Neural cell (in vitro differentiated cells): Measurements from ENCODE around the gene SLC22A23. TPM values are rescaled to one million over a fixed set of nuclear protein-coding genes. Genes with fewer than 3 reads are reported as not detected.

Source experiments
- H2AFZ ChIP-seq: fragments of 200-600, 300-800 bp; sonication (generic), shearing (Covaris generic); 2 replicates; pipeline ENCODE4 v1.6.0; 2014; ENCODE audit warnings: low read depth, mild to moderate bottlenecking, antibody characterized with exemption, low read length, moderate library complexity
- H3F3A ChIP-seq: fragments of 200-600 bp; shearing (Covaris generic); 2 replicates; pipeline ENCODE4 v1.6.1; 2016; ENCODE audit warnings: mild to moderate bottlenecking, moderate library complexity, mixed read lengths, antibody characterized with exemption, low read length; ENCODE audit not compliant: insufficient read depth, poor library complexity, severe bottlenecking
- H3K27ac ChIP-seq: fragments of 200-600, 300-800 bp; sonication (generic), shearing (Covaris generic); 2 replicates; pipeline ENCODE4 v1.5.1; 2014; ENCODE audit warnings: mild to moderate bottlenecking, low read length, moderate library complexity
- H3K27me3 ChIP-seq: fragments of 300-800, 200-600 bp; sonication (generic), shearing (Covaris generic); 2 replicates; pipeline ENCODE4 v1.6.0; 2014; ENCODE audit warnings: mild to moderate bottlenecking, low read depth, low read length, moderate library complexity; ENCODE audit not compliant: insufficient read depth
- H3K36me3 ChIP-seq: fragments of 300-800, 200-600 bp; sonication (generic), shearing (Covaris generic); 2 replicates; pipeline ENCODE4 v1.5.1; 2014; ENCODE audit warnings: mild to moderate bottlenecking, antibody characterized with exemption, low read length, moderate library complexity; ENCODE audit not compliant: insufficient read depth
- H3K4me2 ChIP-seq: fragments of 300-800, 200-600 bp; sonication (generic), shearing (Covaris generic); 2 replicates; pipeline ENCODE4 v1.6.0; 2014; ENCODE audit warnings: mild to moderate bottlenecking, low read length
- H3K4me3 ChIP-seq: fragments of 300-800, 200-600 bp; sonication (generic), shearing (Covaris generic); 2 replicates; pipeline ENCODE4 v1.5.1; 2014; ENCODE audit warnings: mild to moderate bottlenecking, low read length, moderate library complexity
- H3K79me2 ChIP-seq: fragments of 200-600 bp; shearing (Covaris generic); replicated peaks from 2 replicates; pipeline ENCODE4 v1.6.0; 2014; ENCODE audit warnings: mild to moderate bottlenecking, low read length, moderate library complexity; ENCODE audit not compliant: insufficient read depth
- H3K9ac ChIP-seq: fragments of 300-800, 200-600 bp; sonication (generic), shearing (Covaris generic); 2 replicates; pipeline ENCODE4 v1.6.1; 2016; ENCODE audit warnings: mild to moderate bottlenecking, low read length, mixed read lengths
- H3K9me2 ChIP-seq: fragments of 200-600 bp; shearing (Covaris generic); 2 replicates; pipeline ENCODE4 v1.6.1; 2016; ENCODE audit warnings: mild to moderate bottlenecking, low read length, mixed read lengths; ENCODE audit not compliant: insufficient read depth
- H3K9me3 ChIP-seq: fragments of 200-600, 300-800 bp; sonication (generic), shearing (Covaris generic); 2 replicates; pipeline ENCODE4 v1.6.1; 2016; ENCODE audit warnings: mild to moderate bottlenecking, mixed run types, low read length, moderate library complexity, mixed read lengths
- H4K20me1 ChIP-seq: fragments of 200-600 bp; shearing (Covaris generic); 2 replicates; pipeline ENCODE4 v1.6.1; 2016; ENCODE audit warnings: mild to moderate bottlenecking, mixed run types; ENCODE audit not compliant: insufficient read depth
- EP300 ChIP-seq: fragments of 450-650 bp; conservative IDR thresholded peaks from 2 replicates; pipeline ENCODE4 v1.6.1; 2014; ENCODE audit warnings: antibody characterized with exemption, mild to moderate bottlenecking, moderate library complexity; ENCODE audit not compliant: poor library complexity, severe bottlenecking
- EZH2 ChIP-seq: fragments of 200-600, 300-800 bp; shearing (Covaris generic), sonication (generic); IDR thresholded peaks from 2 replicates; pipeline ENCODE4 v1.6.1; 2014; ENCODE audit warnings: antibody characterized with exemption, low read length, borderline replicate concordance, mild to moderate bottlenecking; ENCODE audit not compliant: insufficient read depth, poor library complexity, severe bottlenecking
- MXI1 ChIP-seq: fragments of 450-650 bp; conservative IDR thresholded peaks from 2 replicates; pipeline ENCODE4 v1.6.1; 2014; ENCODE audit warnings: antibody characterized with exemption, mild to moderate bottlenecking; ENCODE audit not compliant: poor library complexity, severe bottlenecking
- POLR2AphosphoS5 ChIP-seq: IDR thresholded peaks from 2 replicates; pipeline ENCODE4 v1.6.1; 2012
- RAD21 ChIP-seq: fragments of 450-650 bp; conservative IDR thresholded peaks from 2 replicates; pipeline ENCODE4 v1.6.1; 2014; ENCODE audit warnings: antibody characterized with exemption, mild to moderate bottlenecking, moderate library complexity
- SMC3 ChIP-seq: fragments of 450-650 bp; conservative IDR thresholded peaks from 2 replicates; pipeline ENCODE4 v1.6.1; 2014; ENCODE audit warnings: antibody characterized with exemption, mild to moderate bottlenecking, moderate library complexity; ENCODE audit not compliant: poor library complexity
- TAF1 ChIP-seq: IDR thresholded peaks from 2 replicates; pipeline ENCODE4 v1.6.1; 2012; ENCODE audit warnings: low read depth
- polyA plus RNA-seq: library from polyadenylated mRNA; depleted of rRNA; stranded (reverse); fragments of >200 nt; gene quantifications from 2 replicates; pipeline ENCODE4 v1.2.3, GENCODE V29; 2014
- TF ChIP-seq, protein P1 (sequence below): IDR thresholded peaks from 2 replicates; pipeline ENCODE4 v1.6.1; 2012; ENCODE audit warnings: borderline replicate concordance
- TF ChIP-seq, protein P2 (sequence below): fragments of 450-650 bp; IDR thresholded peaks from 2 replicates; pipeline ENCODE4 v1.5.1; 2014; ENCODE audit warnings: antibody characterized with exemption, mild to moderate bottlenecking, moderate library complexity; ENCODE audit not compliant: poor library complexity, severe bottlenecking

Gene SLC22A23
- polyA plus RNA-seq, 1 donor from 2014 or later = 8.8 TPM

DNA sequence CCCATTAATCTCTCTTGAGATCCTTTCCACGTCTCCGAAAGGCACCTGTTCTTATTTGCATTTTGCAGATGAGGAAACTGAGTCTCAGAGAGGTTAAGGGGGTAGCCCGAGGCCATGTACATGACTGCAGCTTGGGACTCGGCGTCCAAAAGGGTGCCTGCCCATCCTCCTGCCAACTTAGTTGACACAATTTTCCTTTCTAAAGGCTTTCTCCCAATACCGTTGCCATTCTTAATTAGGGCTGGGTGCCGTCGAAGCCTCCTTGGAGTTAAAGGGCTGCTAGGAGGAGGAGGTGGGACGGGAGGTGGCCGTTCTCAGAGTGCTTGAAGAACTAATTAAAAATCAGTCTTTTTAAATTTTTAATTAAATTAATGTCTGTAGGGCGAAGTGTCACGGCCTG lies 198.6 kb downstream of the SLC22A23 start:
- peak overlapping the region; percentile 81 for H3K27ac ChIP-seq
- no peaks in the 10 kb centered on the region for H3F3A ChIP-seq
- no peak overlapping the region for H2AFZ ChIP-seq
- no peaks in the 10 kb centered on the region for H3K9me3 ChIP-seq
- H3K79me2 ChIP-seq = peaks cover 42% of the 10 kb centered on the region
- H3K27me3 ChIP-seq = no peaks in the 10 kb centered on the region
- no peaks in the 10 kb centered on the region for H3K9me2 ChIP-seq
- no peaks in the 10 kb centered on the region for H3K36me3 ChIP-seq
- no peaks in the 10 kb centered on the region for H4K20me1 ChIP-seq
- H3K9ac ChIP-seq = peak overlapping the region; percentile 77
- H3K4me2 ChIP-seq = no peak overlapping the region
- H3K4me3 ChIP-seq = peak overlapping the region; percentile 93
- TF ChIP-seq, protein P1, sequence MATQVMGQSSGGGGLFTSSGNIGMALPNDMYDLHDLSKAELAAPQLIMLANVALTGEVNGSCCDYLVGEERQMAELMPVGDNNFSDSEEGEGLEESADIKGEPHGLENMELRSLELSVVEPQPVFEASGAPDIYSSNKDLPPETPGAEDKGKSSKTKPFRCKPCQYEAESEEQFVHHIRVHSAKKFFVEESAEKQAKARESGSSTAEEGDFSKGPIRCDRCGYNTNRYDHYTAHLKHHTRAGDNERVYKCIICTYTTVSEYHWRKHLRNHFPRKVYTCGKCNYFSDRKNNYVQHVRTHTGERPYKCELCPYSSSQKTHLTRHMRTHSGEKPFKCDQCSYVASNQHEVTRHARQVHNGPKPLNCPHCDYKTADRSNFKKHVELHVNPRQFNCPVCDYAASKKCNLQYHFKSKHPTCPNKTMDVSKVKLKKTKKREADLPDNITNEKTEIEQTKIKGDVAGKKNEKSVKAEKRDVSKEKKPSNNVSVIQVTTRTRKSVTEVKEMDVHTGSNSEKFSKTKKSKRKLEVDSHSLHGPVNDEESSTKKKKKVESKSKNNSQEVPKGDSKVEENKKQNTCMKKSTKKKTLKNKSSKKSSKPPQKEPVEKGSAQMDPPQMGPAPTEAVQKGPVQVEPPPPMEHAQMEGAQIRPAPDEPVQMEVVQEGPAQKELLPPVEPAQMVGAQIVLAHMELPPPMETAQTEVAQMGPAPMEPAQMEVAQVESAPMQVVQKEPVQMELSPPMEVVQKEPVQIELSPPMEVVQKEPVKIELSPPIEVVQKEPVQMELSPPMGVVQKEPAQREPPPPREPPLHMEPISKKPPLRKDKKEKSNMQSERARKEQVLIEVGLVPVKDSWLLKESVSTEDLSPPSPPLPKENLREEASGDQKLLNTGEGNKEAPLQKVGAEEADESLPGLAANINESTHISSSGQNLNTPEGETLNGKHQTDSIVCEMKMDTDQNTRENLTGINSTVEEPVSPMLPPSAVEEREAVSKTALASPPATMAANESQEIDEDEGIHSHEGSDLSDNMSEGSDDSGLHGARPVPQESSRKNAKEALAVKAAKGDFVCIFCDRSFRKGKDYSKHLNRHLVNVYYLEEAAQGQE = no peak
- TF ChIP-seq SMC3 = no peak
- TF ChIP-seq MXI1 = no peak
- no peak for TF ChIP-seq RAD21
- TF ChIP-seq, protein P2, sequence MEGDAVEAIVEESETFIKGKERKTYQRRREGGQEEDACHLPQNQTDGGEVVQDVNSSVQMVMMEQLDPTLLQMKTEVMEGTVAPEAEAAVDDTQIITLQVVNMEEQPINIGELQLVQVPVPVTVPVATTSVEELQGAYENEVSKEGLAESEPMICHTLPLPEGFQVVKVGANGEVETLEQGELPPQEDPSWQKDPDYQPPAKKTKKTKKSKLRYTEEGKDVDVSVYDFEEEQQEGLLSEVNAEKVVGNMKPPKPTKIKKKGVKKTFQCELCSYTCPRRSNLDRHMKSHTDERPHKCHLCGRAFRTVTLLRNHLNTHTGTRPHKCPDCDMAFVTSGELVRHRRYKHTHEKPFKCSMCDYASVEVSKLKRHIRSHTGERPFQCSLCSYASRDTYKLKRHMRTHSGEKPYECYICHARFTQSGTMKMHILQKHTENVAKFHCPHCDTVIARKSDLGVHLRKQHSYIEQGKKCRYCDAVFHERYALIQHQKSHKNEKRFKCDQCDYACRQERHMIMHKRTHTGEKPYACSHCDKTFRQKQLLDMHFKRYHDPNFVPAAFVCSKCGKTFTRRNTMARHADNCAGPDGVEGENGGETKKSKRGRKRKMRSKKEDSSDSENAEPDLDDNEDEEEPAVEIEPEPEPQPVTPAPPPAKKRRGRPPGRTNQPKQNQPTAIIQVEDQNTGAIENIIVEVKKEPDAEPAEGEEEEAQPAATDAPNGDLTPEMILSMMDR = no peak
- no peak for TF ChIP-seq POLR2AphosphoS5
- TF ChIP-seq EP300 = no peak
- no peak for TF ChIP-seq TAF1
- no peak for TF ChIP-seq EZH2

DNA sequence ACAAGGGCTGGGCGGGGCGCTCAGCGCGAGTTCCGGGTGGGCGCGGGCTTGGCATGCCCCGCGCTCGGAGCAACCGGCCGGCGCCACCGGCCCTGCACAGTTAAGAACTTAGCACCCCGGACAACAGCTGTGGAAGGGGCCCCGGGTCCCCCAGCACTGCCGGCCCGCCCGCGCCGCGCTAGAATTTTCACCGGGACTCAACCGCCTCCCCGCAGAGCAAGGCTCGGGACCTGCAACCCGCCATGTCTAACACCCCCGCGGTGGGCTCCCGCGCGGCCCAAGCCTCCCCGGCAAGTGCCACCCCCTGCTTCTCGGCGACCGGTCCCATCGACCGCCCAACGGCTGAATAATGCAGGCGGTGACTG lies 203.3 kb downstream of the SLC22A23 start:
- TF ChIP-seq POLR2AphosphoS5 (no peak), MXI1 (no peak), TAF1 (no peak), SMC3 (no peak), EP300 (no peak), EZH2 (no peak), RAD21 (no peak)
- TF ChIP-seq, protein P1 = no peak
- TF ChIP-seq, protein P2 = no peak
- H3K4me3 ChIP-seq = no peak overlapping the region
- no peak overlapping the region for H3K9ac ChIP-seq
- peaks cover 4% of the 10 kb centered on the region for H3F3A ChIP-seq
- H4K20me1 ChIP-seq = no peaks in the 10 kb centered on the region
- H3K27me3 ChIP-seq = no peaks in the 10 kb centered on the region
- peaks cover 30% of the 10 kb centered on the region for H3K79me2 ChIP-seq
- H3K36me3 ChIP-seq = no peaks in the 10 kb centered on the region
- no peaks in the 10 kb centered on the region for H3K9me2 ChIP-seq
- H3K4me2 ChIP-seq = no peak overlapping the region
- no peak overlapping the region for H2AFZ ChIP-seq
- no peaks in the 10 kb centered on the region for H3K9me3 ChIP-seq
- no peak overlapping the region for H3K27ac ChIP-seq
